ENCODE data around the gene EFNA5.

DNA sequence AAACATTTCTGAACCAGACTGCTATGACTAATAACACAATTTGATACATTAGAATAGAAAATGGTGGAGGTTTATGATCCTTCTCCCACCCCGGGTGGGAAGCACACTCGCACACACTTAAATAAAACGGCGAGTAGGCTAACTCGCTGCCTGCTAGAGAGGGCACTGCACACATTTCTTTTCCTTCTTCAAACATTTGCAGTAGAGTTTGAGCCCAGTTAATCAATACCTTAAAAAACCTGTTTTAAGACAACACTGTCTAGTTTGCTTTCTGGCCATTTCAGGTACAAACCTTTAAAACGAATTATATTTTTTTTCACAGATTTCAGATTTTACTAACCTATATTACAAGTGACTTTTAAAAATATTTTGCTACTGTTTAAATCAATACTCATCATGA lies 63.5 kb downstream of the EFNA5 start:
- TF ChIP-seq, protein P1, sequence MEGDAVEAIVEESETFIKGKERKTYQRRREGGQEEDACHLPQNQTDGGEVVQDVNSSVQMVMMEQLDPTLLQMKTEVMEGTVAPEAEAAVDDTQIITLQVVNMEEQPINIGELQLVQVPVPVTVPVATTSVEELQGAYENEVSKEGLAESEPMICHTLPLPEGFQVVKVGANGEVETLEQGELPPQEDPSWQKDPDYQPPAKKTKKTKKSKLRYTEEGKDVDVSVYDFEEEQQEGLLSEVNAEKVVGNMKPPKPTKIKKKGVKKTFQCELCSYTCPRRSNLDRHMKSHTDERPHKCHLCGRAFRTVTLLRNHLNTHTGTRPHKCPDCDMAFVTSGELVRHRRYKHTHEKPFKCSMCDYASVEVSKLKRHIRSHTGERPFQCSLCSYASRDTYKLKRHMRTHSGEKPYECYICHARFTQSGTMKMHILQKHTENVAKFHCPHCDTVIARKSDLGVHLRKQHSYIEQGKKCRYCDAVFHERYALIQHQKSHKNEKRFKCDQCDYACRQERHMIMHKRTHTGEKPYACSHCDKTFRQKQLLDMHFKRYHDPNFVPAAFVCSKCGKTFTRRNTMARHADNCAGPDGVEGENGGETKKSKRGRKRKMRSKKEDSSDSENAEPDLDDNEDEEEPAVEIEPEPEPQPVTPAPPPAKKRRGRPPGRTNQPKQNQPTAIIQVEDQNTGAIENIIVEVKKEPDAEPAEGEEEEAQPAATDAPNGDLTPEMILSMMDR (IDR thresholded peaks at IDR 0.05; ENCODE audit: poor library complexity, severe bottlenecking) = no peak
- TF ChIP-seq MXI1 (conservative IDR thresholded peaks at IDR 0.05; ENCODE audit: poor library complexity, severe bottlenecking) (no peak), POLR2AphosphoS5 (IDR thresholded peaks at IDR 0.05) (no peak)
- TF ChIP-seq, protein P2, sequence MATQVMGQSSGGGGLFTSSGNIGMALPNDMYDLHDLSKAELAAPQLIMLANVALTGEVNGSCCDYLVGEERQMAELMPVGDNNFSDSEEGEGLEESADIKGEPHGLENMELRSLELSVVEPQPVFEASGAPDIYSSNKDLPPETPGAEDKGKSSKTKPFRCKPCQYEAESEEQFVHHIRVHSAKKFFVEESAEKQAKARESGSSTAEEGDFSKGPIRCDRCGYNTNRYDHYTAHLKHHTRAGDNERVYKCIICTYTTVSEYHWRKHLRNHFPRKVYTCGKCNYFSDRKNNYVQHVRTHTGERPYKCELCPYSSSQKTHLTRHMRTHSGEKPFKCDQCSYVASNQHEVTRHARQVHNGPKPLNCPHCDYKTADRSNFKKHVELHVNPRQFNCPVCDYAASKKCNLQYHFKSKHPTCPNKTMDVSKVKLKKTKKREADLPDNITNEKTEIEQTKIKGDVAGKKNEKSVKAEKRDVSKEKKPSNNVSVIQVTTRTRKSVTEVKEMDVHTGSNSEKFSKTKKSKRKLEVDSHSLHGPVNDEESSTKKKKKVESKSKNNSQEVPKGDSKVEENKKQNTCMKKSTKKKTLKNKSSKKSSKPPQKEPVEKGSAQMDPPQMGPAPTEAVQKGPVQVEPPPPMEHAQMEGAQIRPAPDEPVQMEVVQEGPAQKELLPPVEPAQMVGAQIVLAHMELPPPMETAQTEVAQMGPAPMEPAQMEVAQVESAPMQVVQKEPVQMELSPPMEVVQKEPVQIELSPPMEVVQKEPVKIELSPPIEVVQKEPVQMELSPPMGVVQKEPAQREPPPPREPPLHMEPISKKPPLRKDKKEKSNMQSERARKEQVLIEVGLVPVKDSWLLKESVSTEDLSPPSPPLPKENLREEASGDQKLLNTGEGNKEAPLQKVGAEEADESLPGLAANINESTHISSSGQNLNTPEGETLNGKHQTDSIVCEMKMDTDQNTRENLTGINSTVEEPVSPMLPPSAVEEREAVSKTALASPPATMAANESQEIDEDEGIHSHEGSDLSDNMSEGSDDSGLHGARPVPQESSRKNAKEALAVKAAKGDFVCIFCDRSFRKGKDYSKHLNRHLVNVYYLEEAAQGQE (IDR thresholded peaks at IDR 0.05; ENCODE audit: borderline replicate concordance) = no peak

All from neural cell (in vitro differentiated cells).